HG02938 (cell line): ENCODE results near the gene NPY5R.

ENCODE experiments used
- ATAC-seq: cut with Tn5 transposase; IDR thresholded peaks from one replicate; pipeline ENCODE4 v1.9.1; 2021; ENCODE audit warnings: mild to moderate bottlenecking, moderate library complexity; ENCODE audit not compliant: unreplicated experiment

The NPY5R gene

GRCh38 chr4:163343604-163344146 lies at the start of gene NPY5R:
TSS of gene NPY5R (plus strand) at chr4:163343892. CDS start at chr4:163350274, 6,382 bp downstream.
- ATAC-seq: no peak

- ATAC-seq: no peak
Observed at GRCh38 chr4:163295138-163295537, 48.6 kb upstream of the NPY5R start.

- ATAC-seq: no peak
Observed at GRCh38 chr4:163300445-163300844, 43.2 kb upstream of the NPY5R start.

- no peak for ATAC-seq
Observed at GRCh38 chr4:163303069-163303468, 40.6 kb upstream of the NPY5R start.

GRCh38 chr4:163309466-163309865 lies 34.2 kb upstream of the NPY5R start:
- no peak for ATAC-seq

GRCh38 chr4:163317110-163317509 lies 26.6 kb upstream of the NPY5R start:
- no peak for ATAC-seq

GRCh38 chr4:163330916-163331628 lies 12.6 kb upstream of the NPY5R start:
- no peak for ATAC-seq

- no peak for ATAC-seq
Observed at GRCh38 chr4:163331629-163332376, 11.9 kb upstream of the NPY5R start.

GRCh38 chr4:163332526-163333406 lies 10.9 kb upstream of the NPY5R start, which contains the start of gene NPY1R:
TSS of gene NPY1R (minus strand) at chr4:163332596. CDS start at chr4:163326554, 6,042 bp downstream.
- ATAC-seq: peak; percentile 67

- ATAC-seq: no peak
Observed at GRCh38 chr4:163335384-163335783, 8.3 kb upstream of the NPY5R start.

- ATAC-seq: no peak
Observed at GRCh38 chr4:163344147-163345125, 744 bp downstream of the NPY5R start.

GRCh38 chr4:163350672-163351071 lies 7.0 kb downstream of the NPY5R start:
- no peak for ATAC-seq

GRCh38 chr4:163353054-163353453 lies 9.4 kb downstream of the NPY5R start:
- no peak for ATAC-seq

- no peak for ATAC-seq
Observed at GRCh38 chr4:163356104-163356503, 12.4 kb downstream of the NPY5R start.

- ATAC-seq: no peak
Observed at GRCh38 chr4:163367651-163368050, 24.0 kb downstream of the NPY5R start.

GRCh38 chr4:163372029-163372428 lies 28.3 kb downstream of the NPY5R start:
- no peak for ATAC-seq

- ATAC-seq: no peak
Observed at GRCh38 chr4:163378661-163379060, 35.0 kb downstream of the NPY5R start.

GRCh38 chr4:163380703-163381102 lies 37.0 kb downstream of the NPY5R start:
- ATAC-seq: no peak

- no peak for ATAC-seq
Observed at GRCh38 chr4:163382178-163382869, 38.6 kb downstream of the NPY5R start.
